ENCODE results near the gene ALDH1A3. TPM values are rescaled to one million over a fixed set of nuclear protein-coding genes. Genes with fewer than 3 reads are reported as not detected.
A peak's percentile ranks its signal among the peaks of the same experiment; 100 is the strongest.

Gene ALDH1A3
- total RNA-seq, 1 donor from 2014 or later = 62.9 TPM

GRCh38 chr15:100895721-100896120, 16.1 kb downstream of the ALDH1A3 start:
- no peaks in the 10 kb centered on the region for H3K36me3 ChIP-seq

GRCh38 chr15:100897221-100898151, 17.9 kb downstream of the ALDH1A3 start:
- TF ChIP-seq POLR2AphosphoS5 (IDR thresholded peaks at IDR 0.05; ENCODE audit: insufficient read depth in 1 of 2, low read depth in 1 of 2) (no peak), CTCF (IDR thresholded peaks at IDR 0.05) (no peak), POLR2A (IDR thresholded peaks at IDR 0.05) (no peak)
- DNase-seq (ENCODE audit: extremely low spot score in 2 of 2) = no peak
- H3K36me3 ChIP-seq = no peaks in the 10 kb centered on the region
- no peak overlapping the region for H3K4me3 ChIP-seq
- peak overlapping the region; percentile 13 for H3K27ac ChIP-seq
- peaks cover 29% of the 10 kb centered on the region for H3K4me1 ChIP-seq
- intact Hi-C loops (cut with DNase I) = no loop called here
- no peaks in the 10 kb centered on the region for H3K9me3 ChIP-seq
- H3K27me3 ChIP-seq = no peaks in the 10 kb centered on the region

More at GRCh38 chr15:100895721-100896120, 16.1 kb downstream of the ALDH1A3 start:
- H3K4me3 ChIP-seq = no peak overlapping the region
- no peak for DNase-seq (ENCODE audit: extremely low spot score in 2 of 2)
- intact Hi-C loops (cut with DNase I) = no loop called here
- no peak overlapping the region for H3K27ac ChIP-seq
- H3K27me3 ChIP-seq = no peaks in the 10 kb centered on the region
- no peaks in the 10 kb centered on the region for H3K9me3 ChIP-seq
- H3K4me1 ChIP-seq = peaks cover 12% of the 10 kb centered on the region
- TF ChIP-seq POLR2AphosphoS5 (IDR thresholded peaks at IDR 0.05; ENCODE audit: insufficient read depth in 1 of 2, low read depth in 1 of 2) (no peak), CTCF (IDR thresholded peaks at IDR 0.05) (no peak), POLR2A (IDR thresholded peaks at IDR 0.05) (no peak)

GRCh38 chr15:100898152-100898490, 18.5 kb downstream of the ALDH1A3 start:
- peaks cover 35% of the 10 kb centered on the region for H3K4me1 ChIP-seq
- no peaks in the 10 kb centered on the region for H3K9me3 ChIP-seq
- H3K4me3 ChIP-seq = no peak overlapping the region
- no peak for DNase-seq (ENCODE audit: extremely low spot score in 2 of 2)
- no peaks in the 10 kb centered on the region for H3K27me3 ChIP-seq
- intact Hi-C loops (cut with DNase I) = no loop called here
- no peaks in the 10 kb centered on the region for H3K36me3 ChIP-seq
- H3K27ac ChIP-seq = no peak overlapping the region
- TF ChIP-seq POLR2A (IDR thresholded peaks at IDR 0.05) = no peak
- TF ChIP-seq CTCF (IDR thresholded peaks at IDR 0.05) = no peak
- TF ChIP-seq POLR2AphosphoS5 (IDR thresholded peaks at IDR 0.05; ENCODE audit: insufficient read depth in 1 of 2, low read depth in 1 of 2) = no peak

GRCh38 chr15:100898661-100899462, 19.2 kb downstream of the ALDH1A3 start:
- H3K36me3 ChIP-seq = no peaks in the 10 kb centered on the region
- TF ChIP-seq CTCF (IDR thresholded peaks at IDR 0.05) (no peak), POLR2AphosphoS5 (IDR thresholded peaks at IDR 0.05; ENCODE audit: insufficient read depth in 1 of 2, low read depth in 1 of 2) (peak in 1 of 2 donors; percentile 8), POLR2A (IDR thresholded peaks at IDR 0.05) (no peak)
- no peaks in the 10 kb centered on the region for H3K27me3 ChIP-seq
- intact Hi-C loops (cut with DNase I) = no loop called here
- H3K4me1 ChIP-seq = peaks cover 38% of the 10 kb centered on the region
- H3K4me3 ChIP-seq = no peak overlapping the region
- no peaks in the 10 kb centered on the region for H3K9me3 ChIP-seq
- H3K27ac ChIP-seq = no peak overlapping the region
- DNase-seq (ENCODE audit: extremely low spot score in 2 of 2) = no peak
